Measurements from ENCODE around the gene CREB5.
"Not testable (repeated sequence)": the region's sequence is repeated elsewhere in the genome, so short reads cannot be mapped to it uniquely, and the experiment has no call there.

Gene CREB5

DNA sequence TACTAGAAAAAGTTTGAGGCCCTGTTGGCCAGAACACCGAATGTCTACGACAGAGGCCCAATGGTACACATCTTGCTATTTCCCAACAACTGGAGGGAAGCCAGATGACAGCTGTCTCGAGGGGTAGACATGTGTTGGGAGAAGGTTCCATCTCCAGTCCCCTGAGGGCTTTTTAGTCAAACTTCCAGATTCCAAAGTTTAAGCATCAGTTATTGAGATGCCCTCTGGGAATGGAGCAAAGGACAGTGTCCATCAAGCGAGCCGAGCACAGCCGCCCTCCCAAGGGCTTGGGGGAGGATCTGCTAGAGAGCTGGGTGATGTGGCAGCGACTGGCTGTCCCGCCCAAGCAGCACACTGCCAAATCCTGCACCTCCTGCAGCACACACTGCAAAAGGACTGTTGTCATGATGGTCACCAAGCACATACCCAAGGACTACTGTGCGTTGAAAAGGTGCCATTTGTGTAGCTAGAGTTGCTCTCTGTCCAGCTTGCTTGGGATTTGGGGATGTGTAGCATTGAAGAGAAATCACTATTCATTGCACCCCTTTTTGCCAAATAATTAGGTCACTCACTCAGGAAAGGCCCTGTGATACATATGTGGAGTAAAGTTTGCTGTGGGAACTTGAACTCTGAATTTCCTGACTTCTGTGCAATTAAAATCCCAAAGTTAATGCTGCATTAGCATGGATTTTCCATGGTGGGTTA lies 381.2 kb downstream of the CREB5 start:
- no peak for DNase-seq

GRCh38 chr7:28798274-28798673 lies 386.0 kb downstream of the CREB5 start:
- no peak for DNase-seq

- no peak for DNase-seq
These were observed 387.3 kb downstream of the CREB5 start for GRCh38 chr7:28799619-28800018.

DNA sequence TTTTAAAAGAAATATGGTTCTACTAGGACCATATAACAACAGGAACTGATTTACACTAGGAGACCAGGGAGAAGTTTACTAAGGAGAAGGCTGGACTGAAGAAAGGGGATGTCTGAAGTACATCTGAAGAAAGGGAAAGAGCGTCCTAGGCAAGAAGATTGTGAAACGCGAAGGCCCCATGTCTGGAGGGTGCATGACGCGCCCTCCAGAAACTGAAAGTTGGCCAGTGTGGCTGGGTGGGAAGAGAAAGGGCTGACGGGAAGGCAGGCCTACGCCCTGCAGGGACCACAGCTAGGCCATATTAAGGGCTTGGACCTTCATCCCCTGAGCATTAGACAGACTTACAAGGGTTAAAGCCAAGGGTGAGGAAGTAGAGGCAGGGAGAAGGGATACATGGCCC lies 387.8 kb downstream of the CREB5 start:
- DNase-seq = peak; percentile 85

DNA sequence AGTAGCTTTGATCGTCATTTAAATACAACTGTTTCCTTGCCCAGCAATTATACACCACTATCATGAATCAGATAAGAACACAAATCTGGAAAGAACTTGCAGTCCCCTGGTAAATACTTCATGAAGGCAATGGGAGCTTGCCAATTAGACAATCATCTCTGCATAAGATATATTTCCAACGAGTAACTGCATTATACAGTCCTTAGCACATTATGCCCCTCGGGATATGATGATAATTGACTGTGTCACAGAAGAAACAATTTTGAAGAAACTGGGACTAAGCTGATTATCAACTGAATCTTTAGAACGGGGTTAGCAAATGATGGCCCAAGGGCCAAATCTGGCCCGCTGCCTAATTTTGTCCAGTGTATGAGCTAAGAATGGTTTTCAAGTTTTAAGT lies 390.1 kb downstream of the CREB5 start:
- DNase-seq = no peak

DNA sequence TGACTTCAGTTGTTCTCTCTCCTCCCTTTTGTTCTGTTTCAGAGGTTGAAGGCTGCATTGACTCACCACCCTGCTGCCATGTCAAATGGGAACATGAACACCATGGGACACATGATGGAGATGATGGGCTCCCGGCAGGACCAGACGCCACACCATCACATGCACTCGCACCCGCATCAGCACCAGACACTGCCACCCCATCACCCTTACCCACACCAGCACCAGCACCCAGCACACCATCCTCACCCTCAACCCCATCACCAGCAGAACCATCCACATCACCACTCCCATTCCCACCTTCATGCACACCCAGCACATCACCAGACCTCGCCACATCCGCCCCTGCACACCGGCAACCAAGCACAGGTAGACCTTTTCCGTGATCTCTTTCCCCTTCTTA lies 391.8 kb downstream of the CREB5 start:
- no peak for DNase-seq

- DNase-seq = no peak
These were observed 392.7 kb downstream of the CREB5 start for GRCh38 chr7:28804990-28805389.

- DNase-seq = no peak
These were observed 394.5 kb downstream of the CREB5 start for GRCh38 chr7:28806841-28807240.

- DNase-seq = no peak
These were observed 395.2 kb downstream of the CREB5 start for GRCh38 chr7:28807396-28807994.

GRCh38 chr7:28808796-28809533 lies 396.6 kb downstream of the CREB5 start:
- DNase-seq = peak; percentile 31

DNA sequence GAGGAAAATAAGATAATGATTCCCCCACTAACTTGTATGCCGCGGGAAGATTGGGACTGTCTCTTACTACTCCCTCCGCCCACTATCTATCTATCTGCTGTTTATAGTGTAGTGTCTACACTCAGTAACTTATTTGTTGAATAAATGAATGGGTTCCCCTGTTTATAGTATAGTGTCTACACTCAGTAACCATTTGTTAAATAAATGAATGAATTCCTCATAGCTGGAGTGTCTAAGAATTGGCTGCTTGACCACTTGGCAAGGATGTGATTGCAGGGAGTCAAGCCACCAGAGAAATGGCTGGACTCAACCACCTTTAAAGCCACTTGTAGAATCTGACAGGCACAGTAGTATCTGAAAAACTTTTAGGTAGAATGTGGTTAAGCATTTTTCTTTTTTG lies 398.7 kb downstream of the CREB5 start:
- DNase-seq = no peak

DNA sequence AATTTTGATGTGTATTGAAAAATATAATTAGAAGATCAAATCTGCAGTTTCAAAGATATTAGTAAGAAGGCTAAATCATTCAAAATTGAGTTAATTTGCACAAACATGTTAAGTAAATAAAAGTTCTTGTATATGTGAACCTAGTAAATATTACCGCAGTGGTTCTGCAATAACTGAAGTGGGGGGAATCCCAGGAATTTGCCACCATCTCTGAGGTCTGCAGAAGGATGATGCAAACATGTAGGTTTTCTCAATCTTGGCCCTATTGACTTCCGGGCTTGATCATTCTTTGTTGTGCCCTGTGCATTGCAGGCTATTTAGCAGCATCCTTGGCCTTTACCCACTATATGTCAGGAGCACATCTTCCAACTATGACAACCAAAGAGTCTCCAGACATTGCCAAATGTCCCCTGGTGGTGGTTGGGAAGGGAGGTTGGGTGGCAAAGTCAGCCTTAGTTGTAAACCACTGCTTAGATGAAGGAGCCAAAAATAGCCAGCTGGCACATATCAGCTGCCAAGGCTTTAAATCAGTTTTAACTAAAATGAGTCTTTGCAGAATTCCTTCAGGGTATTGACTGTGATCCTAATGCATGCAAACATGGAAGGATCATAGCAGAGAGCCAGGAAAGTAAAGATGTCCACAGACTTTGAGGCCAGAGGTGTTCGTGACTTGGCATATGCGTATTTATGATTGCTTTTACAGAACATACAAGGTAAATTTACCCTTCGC lies 399.5 kb downstream of the CREB5 start:
- no peak for DNase-seq

DNA sequence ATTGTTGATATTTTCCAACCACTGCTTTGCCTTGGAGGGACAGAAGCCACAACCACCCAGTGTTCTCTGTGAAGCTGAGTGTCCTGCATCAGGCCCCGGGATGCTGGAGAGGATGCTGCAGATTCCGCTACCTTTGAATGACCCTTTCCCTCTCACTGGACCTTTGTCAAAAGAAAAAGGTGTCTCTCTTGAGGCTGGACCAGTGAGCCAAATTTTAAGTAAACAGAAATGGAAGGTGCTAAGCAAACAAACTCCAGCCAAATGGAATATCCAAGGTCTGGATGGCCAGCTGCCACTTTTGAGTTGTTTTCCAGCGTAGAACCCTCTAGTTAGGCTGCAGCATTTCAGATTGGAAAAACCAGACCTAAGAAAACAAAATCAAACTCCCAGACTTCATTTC lies 400.3 kb downstream of the CREB5 start:
- no peak for DNase-seq

GRCh38 chr7:28813243-28813962 lies 401.1 kb downstream of the CREB5 start:
- no peak for DNase-seq

GRCh38 chr7:28815369-28815927 lies 403.1 kb downstream of the CREB5 start:
- no peak for DNase-seq

GRCh38 chr7:28815928-28816373 lies 403.6 kb downstream of the CREB5 start:
- DNase-seq = peak; percentile 60

- DNase-seq = no peak
These were observed 406.7 kb downstream of the CREB5 start for GRCh38 chr7:28818996-28819395.

DNA sequence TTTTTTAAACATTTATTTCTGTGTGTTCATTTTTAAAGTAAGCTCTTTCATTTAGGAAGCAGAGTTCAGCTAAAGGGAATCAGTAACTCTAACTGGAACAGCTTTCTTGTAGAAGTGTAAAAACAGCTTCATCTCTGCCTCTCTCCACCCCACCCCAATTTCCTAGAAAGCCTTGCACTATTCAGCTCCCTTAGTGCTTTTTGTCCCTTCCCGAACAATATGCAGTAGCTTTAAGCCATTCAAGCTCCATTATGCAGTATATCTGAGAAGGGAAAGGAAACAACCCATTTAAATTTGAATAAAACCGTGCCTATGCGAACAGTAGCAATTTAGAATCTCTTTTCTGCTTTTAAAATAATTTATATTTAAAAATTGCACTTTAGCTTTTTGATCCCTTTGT lies 411.3 kb downstream of the CREB5 start:
- DNase-seq = no peak

DNA sequence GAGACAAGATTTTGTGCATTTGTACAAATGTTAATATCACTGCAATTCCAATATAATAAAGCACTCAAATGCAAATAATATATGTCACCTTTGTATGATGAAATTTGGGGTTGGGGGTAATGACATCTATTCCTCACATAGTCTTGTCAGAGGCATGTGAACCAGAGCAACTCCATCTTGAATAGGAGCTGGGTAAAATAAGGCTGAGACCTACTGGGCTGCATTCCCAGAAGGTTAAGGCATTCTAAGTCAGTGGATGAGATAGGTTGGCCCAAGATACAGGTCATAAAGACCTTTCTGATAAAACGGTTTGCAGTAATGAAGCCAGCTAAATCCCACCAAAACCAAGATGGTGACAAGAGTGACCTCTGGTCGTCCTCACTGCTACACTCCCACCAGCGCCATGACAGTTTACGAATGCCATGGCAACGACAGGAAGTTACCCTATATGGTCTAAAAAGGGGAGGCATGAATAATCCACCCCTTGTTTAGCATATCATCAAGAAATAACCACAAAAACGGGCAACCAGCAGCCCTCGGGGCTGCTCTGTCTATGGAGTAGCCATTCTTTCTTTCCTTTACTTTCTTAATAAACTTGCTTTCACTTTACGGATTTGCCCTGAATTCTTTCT lies 413.6 kb downstream of the CREB5 start:
- DNase-seq = not testable (repeated sequence)

DNA sequence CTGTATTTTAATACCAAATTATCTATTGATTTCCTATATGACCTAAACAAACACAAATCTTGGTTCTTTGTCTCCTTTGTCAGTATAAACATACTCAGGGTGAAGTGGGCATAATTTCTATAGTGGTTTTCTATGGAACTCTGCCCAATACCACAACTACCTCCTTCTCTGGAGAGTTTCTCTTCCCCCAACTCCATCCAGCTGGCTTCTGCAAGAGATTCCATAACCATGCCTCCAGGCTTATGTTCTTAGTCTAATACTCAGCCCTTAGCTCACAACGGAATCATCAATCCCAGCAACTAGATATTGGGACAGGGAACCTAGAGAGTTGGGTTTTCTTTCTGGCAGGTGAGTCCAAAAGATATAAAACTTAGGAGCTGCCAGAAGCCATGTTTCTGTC lies 418.5 kb downstream of the CREB5 start:
- peak; percentile 70 for DNase-seq

GRCh38 chr7:28832669-28833068 lies 420.4 kb downstream of the CREB5 start:
- DNase-seq = no peak

DNA sequence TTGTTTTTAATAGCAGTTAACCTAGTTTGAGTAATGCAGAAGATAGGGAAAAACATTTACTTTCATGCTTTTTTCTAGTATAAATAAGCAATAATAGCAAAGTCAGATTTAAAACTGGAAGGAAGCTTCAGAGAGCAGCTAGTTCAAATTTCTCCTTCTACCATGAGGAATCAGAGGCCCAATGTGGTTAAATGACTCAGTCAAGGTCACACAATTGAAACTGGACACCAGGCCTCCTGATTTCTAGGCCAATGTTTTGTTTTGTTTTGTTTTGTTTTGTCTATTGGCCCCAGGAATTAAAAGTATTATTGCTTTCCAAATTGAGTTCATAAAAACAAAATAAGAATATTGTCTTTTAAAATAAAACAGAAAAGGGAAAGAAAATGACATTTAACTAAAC lies 423.5 kb downstream of the CREB5 start:
- DNase-seq = no peak

Measured in MV-4-11 (cell line).